Left renal pelvis (tissue), 4 donors: ENCODE data around the gene NPL. TPM values are rescaled to one million over a fixed set of nuclear protein-coding genes. Genes with fewer than 3 reads are reported as not detected.

ENCODE experiments used
- DNase-seq, 4 donors: peaks; one replicate each; pipeline ENCODE4 v3.0.0-alpha.2; 2013; ENCODE audit warnings: low read depth in 4 of 4, low spot score in 3 of 4
- polyA plus RNA-seq, 4 donors: library from polyadenylated mRNA; unstranded; fragments of 120-200 nt; gene quantifications; one replicate each; pipeline ENCODE4 v1.2.1, GENCODE V29; 2013; ENCODE audit not compliant: insufficient read length in 4 of 4

Gene NPL
- polyA plus RNA-seq, 4 donors, result 8.0 to 12.3 (median 10.1) TPM

GRCh38 chr1:182807907-182808306 lies 18.3 kb downstream of the NPL start:
- no peak for DNase-seq

- no peak for DNase-seq
Measured at GRCh38 chr1:182809414-182809957, 19.9 kb downstream of the NPL start.

- DNase-seq, result no peak
Measured at GRCh38 chr1:182811975-182812722, 22.6 kb downstream of the NPL start.

GRCh38 chr1:182816863-182817262 lies 27.3 kb downstream of the NPL start:
- DNase-seq, result no peak

DNA sequence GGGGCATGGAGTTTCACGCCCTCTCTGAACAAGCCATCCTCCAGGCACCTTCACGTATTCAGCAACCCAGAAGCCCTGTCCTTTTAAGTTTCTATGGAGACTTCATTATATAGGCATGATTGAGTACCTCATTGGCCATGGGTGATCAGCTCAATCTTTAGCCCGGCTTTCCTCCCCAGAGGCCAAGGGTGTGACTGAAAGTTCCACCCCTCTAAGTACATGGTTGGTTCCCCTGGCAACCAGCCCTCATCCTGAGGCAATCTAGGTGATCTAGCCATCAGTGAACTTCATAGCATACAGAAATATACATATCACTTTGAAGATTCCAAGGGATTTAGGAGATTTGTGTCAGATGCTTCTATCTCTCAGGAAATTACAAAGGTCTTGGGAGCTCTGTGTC lies 28.2 kb downstream of the NPL start:
- DNase-seq, result no peak

DNA sequence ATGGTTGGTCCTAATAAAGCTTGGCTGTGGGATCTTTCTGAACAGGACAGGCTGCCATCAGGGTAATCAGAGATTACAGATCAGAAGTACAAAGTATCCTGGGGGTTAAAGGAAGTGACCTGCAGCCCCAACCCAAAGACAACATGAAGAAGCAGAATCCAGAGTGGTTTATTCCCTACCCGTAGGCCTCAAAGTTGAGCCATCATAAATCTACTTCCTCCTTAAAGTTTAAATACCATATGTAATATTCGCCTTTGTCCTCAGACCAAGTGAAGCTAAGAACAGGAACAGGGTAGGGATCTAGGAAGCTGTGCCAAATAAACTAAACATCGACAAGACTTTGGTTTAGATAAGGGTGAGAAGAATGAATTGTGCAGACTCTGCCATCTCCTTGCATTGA lies 33.6 kb downstream of the NPL start:
- DNase-seq, result no peak

GRCh38 chr1:182826892-182827291 lies 37.3 kb downstream of the NPL start:
- DNase-seq, result no peak

DNA sequence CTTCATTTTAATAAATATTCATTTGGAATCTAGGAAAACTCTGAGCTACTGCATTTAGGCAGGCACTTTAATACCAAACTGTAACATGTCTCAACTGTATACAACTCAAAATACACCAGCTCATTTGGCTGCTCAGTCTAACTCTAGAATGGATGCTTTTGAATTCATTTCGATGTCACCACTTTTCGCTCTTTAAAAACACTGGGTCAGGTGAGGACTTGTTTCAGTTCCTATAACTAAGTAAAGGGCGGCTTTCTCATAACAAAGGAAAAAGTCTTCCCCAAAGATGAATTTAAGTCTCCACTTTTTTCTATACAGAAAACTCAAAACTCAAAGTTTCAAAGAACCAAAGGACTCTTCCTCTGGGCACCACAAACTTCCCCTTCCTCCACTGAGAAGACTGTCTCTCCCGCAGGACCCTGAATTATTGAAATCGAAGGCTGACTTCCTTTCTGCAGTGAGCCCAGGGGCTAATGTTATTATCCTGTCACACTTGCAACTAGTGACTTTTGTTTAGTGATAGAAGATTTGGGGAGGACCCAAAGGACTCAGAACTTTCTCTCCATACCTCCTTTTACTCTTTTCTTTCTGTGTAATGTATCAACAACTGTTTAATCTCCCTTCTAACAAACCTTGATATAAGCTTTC lies 39.8 kb downstream of the NPL start:
- no peak for DNase-seq

DNA sequence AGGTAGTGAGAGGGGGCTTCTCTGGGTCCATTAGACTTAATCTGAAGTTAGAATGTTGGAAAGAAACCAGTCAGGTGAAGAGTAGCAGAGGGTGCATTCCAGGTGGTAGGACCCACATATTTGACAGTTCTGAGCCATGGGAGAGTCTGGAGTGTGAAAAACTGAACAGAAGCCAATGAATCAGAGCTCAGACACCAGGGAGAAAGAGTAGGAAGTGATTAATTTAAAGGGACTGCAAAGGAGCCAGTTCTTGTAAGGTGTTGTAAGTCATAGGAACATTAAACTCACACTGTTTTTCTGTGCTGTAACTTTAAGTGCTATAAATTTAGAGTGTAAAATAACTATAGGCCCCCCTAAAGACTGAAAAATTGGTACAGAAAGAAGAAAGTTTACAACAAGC lies 43.7 kb downstream of the NPL start:
- no peak for DNase-seq

DNA sequence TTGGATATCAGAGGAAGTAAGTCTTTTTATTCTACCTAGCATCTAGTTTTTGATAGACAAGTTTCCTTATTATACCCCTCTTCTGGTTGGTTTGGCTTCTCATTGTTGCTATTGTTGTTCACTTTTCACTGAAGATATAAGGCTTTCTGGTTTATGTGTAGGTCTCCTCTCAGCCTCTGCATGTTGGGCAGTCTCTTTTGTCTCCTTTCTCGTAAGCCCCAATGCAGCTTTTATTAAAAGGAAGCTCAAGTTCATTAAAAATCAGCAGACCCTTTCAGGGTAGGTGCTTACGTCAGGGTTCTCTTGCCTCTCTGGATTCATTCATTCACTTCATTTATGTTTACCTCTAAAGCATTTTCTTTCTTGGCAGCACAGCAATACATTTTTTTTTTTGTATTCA lies 44.8 kb downstream of the NPL start:
- DNase-seq, result no peak

- no peak for DNase-seq
Measured at GRCh38 chr1:182835806-182836205, 46.2 kb downstream of the NPL start.

- DNase-seq, result peak; percentile 82 to 86 (median 83)
Measured at GRCh38 chr1:182839209-182840066, 49.9 kb downstream of the NPL start, which contains the start of gene DHX9. TSS of gene DHX9 (plus strand) at chr1:182839347. CDS start at chr1:182842567, 3,220 bp downstream.

DNA sequence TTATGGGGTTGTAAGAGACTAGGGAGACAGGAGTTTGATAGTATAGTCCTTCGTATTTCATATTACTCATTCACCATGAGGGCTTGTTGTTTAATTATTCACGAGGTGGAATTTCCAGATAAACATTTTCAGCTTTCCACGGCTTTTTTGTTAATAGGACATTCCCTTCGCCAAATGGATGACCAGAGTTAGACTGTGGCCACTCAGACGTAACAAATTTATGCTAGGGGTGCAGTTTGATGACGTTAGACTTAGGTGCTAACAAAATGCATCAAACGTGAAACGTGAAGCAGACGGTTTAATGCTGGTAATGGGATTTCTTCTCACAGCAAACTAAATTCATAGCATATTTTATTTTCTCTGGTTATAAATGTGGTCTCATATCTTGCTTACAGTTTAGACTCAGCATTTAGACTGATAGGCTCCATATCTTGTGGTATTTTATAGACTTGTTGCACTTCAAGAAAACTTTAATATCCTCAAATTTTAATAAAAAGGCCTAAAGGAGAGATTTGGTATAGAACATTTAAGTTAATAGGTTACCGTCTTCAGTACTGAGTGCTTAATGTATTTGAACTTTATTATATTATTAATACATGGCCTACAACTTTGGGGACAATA lies 51.9 kb downstream of the NPL start:
- peak in 3 of 4 donors; percentile 31 to 54 (median 36) for DNase-seq

DNA sequence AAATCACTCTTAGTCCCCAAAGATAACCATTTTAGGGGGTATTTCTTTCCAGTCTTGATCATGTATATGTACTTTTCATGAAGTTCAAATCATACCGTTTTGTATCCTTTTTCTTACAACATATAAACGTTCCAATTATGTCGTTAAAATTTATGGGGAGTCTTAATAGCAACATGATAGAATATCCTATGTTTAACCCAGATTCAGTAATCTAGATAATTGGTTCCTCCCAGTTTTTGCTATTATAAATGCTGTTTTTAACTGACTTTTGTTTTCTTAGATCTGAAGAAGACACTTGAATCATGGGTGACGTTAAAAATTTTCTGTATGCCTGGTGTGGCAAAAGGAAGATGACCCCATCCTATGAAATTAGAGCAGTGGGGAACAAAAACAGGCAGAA lies 52.7 kb downstream of the NPL start:
- DNase-seq, result no peak

GRCh38 chr1:182845379-182845778 lies 55.8 kb downstream of the NPL start:
- DNase-seq, result no peak

DNA sequence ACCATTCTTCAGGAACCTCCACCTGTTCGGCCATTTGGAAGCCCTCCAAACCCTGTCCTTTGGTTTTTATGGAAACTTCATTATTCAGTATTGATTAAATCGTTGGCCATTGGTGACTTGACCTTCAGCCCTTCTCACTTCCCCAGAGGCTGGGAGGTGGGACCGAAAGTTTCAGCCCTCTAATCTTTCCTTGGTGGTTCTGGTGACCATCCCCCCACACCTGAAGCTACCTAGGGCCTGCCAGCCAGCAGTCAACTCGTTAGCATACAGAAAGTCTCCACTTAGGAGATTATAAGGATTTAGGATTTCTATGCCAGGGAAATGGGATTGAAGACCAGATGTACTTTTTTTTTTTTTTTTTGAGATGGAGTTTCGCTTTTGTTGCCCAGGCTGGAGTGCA lies 56.3 kb downstream of the NPL start:
- DNase-seq, result no peak

- DNase-seq, result no peak
Measured at GRCh38 chr1:182847105-182847504, 57.5 kb downstream of the NPL start.

GRCh38 chr1:182848736-182849135 lies 59.2 kb downstream of the NPL start:
- DNase-seq, result no peak

DNA sequence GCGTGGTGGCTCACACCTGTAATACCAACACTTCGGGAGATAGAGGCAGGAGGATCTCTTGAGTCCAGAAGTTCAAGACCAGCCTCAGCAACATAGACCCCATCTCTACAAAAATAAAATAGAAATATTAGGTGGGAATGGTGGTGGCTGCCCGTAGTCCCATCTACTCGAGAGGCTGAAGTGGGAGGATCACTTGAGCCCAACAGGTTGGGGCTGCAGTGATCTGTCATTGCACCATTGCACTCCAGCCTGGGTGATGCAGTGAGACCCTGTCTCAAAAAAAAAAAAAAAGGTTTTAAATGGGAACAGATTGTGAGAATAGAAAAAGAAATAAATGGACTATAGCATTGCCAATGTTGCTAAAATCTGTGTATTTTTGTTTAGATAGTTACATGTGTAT lies 60.7 kb downstream of the NPL start:
- DNase-seq, result no peak

DNA sequence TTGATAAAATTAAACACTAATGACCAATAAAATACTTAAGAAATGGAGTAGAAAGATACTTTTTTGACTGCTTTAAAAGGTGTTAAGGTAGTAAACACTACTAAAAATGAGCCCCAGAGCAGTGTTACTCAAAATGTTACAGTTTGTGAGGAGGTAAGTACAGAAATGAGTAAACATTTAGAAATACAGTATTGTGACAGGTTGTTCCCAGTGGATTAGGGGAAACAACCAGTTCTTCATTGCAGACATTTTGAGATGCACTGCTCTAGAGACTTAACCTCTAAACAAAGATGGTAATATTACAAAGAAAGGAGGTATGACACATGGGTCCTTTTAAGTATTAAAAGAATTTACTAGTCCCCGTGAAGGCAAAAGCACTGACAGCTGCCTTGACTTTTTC lies 62.3 kb downstream of the NPL start:
- no peak for DNase-seq

- no peak for DNase-seq
Measured at GRCh38 chr1:182855911-182856310, 66.3 kb downstream of the NPL start.
